Measurements from ENCODE around the gene HOTAIR.

Gene HOTAIR

GRCh38 chr12:53995378-53996239 is 20.9 kb upstream of the HOTAIR start:
- Histone ChIP-seq H2BK5ac (ENCODE audit: low read length) (no peak overlapping the region), H3K4me1 (ENCODE audit: control insufficient read depth in 2 of 2, insufficient read depth in 1 of 2, low read depth in 1 of 2, low read length in 2 of 2) (no peaks in the 10 kb centered on the region), H3K9me3 (replicated peaks in 1 of 2; ENCODE audit: control insufficient read depth in 2 of 2, insufficient read depth in 1 of 2, low read depth in 1 of 2, low read length in 2 of 2) (peaks cover 0 to 6% of the 10 kb centered on the region in 2 donors), H3K23ac (ENCODE audit: low read depth, low read length, poor library complexity) (peak overlapping the region; percentile 82), H3K79me1 (ENCODE audit: low read depth, low read length) (no peaks in the 10 kb centered on the region), H3K4me2 (ENCODE audit: insufficient read depth, low read length, poor library complexity, severe bottlenecking) (no peak overlapping the region), H2AK5ac (ENCODE audit: low read depth, low read length) (no peak overlapping the region), H3K18ac (ENCODE audit: low read length) (no peak overlapping the region), H3K9ac (ENCODE audit: low read depth, low read length, poor library complexity) (no peak overlapping the region), H3K4ac (ENCODE audit: low read length) (no peak overlapping the region), H3K27me3 (ENCODE audit: control insufficient read depth in 3 of 3, insufficient read depth in 3 of 3, low read depth in 1 of 3, low read length in 3 of 3) (peaks cover 87 to 100% (median 100%) of the 10 kb centered on the region in 3 experiments), H2BK120ac (ENCODE audit: low read depth, low read length) (no peak overlapping the region), H3K27ac (replicated peaks; ENCODE audit: low read length) (no peak overlapping the region), H2AFZ (ENCODE audit: low read length) (peak overlapping the region; percentile 90), H2BK15ac (ENCODE audit: low read length) (no peak overlapping the region), H2BK12ac (ENCODE audit: low read length) (no peak overlapping the region), H3K36me3 (replicated peaks in 1 of 2; ENCODE audit: control insufficient read depth in 2 of 2, insufficient read depth in 2 of 2, low read length in 2 of 2) (no peaks in the 10 kb centered on the region), H4K8ac (ENCODE audit: low read depth, low read length) (no peak overlapping the region), H3K14ac (ENCODE audit: low read length) (no peak overlapping the region), H3K4me3 (ENCODE audit: low read length in 2 of 2) (peak overlapping the region in 1 of 2 donors; percentile 28), H4K91ac (ENCODE audit: low read depth, low read length, poor library complexity) (no peak overlapping the region)
- no CpG with 5 or more reads among the region's 48 CpGs for WGBS, 2 donors (ENCODE audit: extremely low coverage in 2 of 2, insufficient read length in 2 of 2, insufficient replicate concordance in 1 of 2)
- DNase-seq (ENCODE audit: low spot score) = no peak

DNA sequence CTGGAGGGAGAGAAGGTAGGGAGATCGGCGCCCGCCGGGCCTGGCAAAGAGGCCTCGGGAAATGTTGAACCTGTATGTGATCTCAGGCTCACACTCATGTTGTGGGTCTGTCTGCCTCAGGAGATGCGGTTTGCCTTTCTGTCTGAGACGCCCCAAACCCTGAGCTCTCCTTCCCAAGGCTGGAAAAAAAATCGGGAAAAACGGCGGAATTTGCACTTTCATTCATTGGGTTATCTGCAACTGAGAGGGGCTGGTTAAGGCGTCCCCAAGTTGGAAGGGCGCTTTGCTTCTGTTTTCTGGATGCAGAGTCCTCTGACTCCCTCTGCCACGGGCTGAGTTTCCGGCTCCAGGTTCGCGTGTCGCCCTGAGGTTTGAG is 20.2 kb upstream of the HOTAIR start:
- H3K9ac ChIP-seq (ENCODE audit: low read depth, low read length, poor library complexity) = no peak overlapping the region
- H3K4me1 ChIP-seq (ENCODE audit: control insufficient read depth in 2 of 2, insufficient read depth in 1 of 2, low read depth in 1 of 2, low read length in 2 of 2) = no peaks in the 10 kb centered on the region
- no peak overlapping the region for H2AK5ac ChIP-seq (ENCODE audit: low read depth, low read length)
- H2BK120ac ChIP-seq (ENCODE audit: low read depth, low read length) = no peak overlapping the region
- no peak overlapping the region for H3K14ac ChIP-seq (ENCODE audit: low read length)
- H3K27ac ChIP-seq (replicated peaks; ENCODE audit: low read length) = no peak overlapping the region
- no CpG with 5 or more reads among the region's 17 CpGs for WGBS, 2 donors (ENCODE audit: extremely low coverage in 2 of 2, insufficient read length in 2 of 2, insufficient replicate concordance in 1 of 2)
- no peak overlapping the region for H3K4me3 ChIP-seq (ENCODE audit: low read length in 2 of 2)
- H2BK5ac ChIP-seq (ENCODE audit: low read length) = no peak overlapping the region
- H3K4me2 ChIP-seq (ENCODE audit: insufficient read depth, low read length, poor library complexity, severe bottlenecking) = no peak overlapping the region
- H3K18ac ChIP-seq (ENCODE audit: low read length) = no peak overlapping the region
- no peak overlapping the region for H4K8ac ChIP-seq (ENCODE audit: low read depth, low read length)
- H2BK15ac ChIP-seq (ENCODE audit: low read length) = no peak overlapping the region
- no peaks in the 10 kb centered on the region for H3K79me1 ChIP-seq (ENCODE audit: low read depth, low read length)
- no peaks in the 10 kb centered on the region for H3K36me3 ChIP-seq (replicated peaks in 1 of 2; ENCODE audit: control insufficient read depth in 2 of 2, insufficient read depth in 2 of 2, low read length in 2 of 2)
- H2AFZ ChIP-seq (ENCODE audit: low read length) = peak overlapping the region; percentile 90
- no peak overlapping the region for H2BK12ac ChIP-seq (ENCODE audit: low read length)
- no peak for DNase-seq (ENCODE audit: low spot score)
- peaks cover 84 to 100% (median 100%) of the 10 kb centered on the region in 3 experiments for H3K27me3 ChIP-seq (ENCODE audit: control insufficient read depth in 3 of 3, insufficient read depth in 3 of 3, low read depth in 1 of 3, low read length in 3 of 3)
- peak overlapping the region; percentile 82 for H3K23ac ChIP-seq (ENCODE audit: low read depth, low read length, poor library complexity)
- H3K9me3 ChIP-seq (replicated peaks in 1 of 2; ENCODE audit: control insufficient read depth in 2 of 2, insufficient read depth in 1 of 2, low read depth in 1 of 2, low read length in 2 of 2) = peaks cover 0 to 4% of the 10 kb centered on the region in 2 donors
- no peak overlapping the region for H3K4ac ChIP-seq (ENCODE audit: low read length)
- H4K91ac ChIP-seq (ENCODE audit: low read depth, low read length, poor library complexity) = no peak overlapping the region

DNA sequence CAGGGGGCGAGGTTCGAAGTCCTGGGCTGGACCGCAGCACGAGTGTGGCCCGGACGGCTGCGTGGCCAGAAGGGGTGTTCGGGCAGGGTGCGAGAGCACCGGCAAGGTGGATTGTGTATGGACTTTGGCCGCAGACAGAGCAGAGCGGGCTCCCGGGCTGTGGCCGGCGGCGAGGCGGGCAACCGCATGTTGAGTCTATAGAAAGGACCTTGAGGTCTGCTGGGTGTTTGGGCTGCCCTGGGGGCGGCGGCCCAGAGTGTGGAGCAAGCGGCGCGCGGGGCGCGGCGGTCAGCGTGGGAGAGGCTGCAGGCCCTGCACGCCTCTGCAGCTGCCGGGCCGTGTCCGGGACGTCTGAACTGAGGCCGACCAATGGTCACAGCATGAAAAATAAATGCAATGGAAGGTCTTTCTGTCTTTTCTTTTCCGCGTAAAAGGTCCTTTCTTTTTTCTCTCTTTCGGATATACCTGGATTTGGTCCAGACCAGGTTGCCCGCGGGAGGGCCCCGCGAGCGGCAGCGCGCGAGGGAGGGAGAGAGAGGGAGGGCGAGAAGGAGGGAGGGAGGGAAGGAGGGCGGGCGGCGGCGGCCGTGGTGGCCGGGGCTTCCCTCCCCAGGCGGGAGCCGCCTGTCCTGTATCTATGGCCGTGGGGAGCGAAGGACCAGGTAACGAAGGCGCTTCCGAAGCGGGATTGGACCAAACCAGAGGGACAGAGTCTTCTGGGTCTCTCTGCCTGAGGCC is 19.7 kb upstream of the HOTAIR start:
- Histone ChIP-seq H3K18ac (ENCODE audit: low read length) (peak overlapping the region; percentile 29), H2BK12ac (ENCODE audit: low read length) (no peak overlapping the region), H3K9me3 (replicated peaks in 1 of 2; ENCODE audit: control insufficient read depth in 2 of 2, insufficient read depth in 1 of 2, low read depth in 1 of 2, low read length in 2 of 2) (peaks cover 0 to 4% of the 10 kb centered on the region in 2 donors), H3K36me3 (replicated peaks in 1 of 2; ENCODE audit: control insufficient read depth in 2 of 2, insufficient read depth in 2 of 2, low read length in 2 of 2) (no peaks in the 10 kb centered on the region), H4K91ac (ENCODE audit: low read depth, low read length, poor library complexity) (no peak overlapping the region), H3K14ac (ENCODE audit: low read length) (no peak overlapping the region), H2AFZ (ENCODE audit: low read length) (peak overlapping the region; percentile 90), H3K4me1 (ENCODE audit: control insufficient read depth in 2 of 2, insufficient read depth in 1 of 2, low read depth in 1 of 2, low read length in 2 of 2) (no peaks in the 10 kb centered on the region), H3K79me1 (ENCODE audit: low read depth, low read length) (no peaks in the 10 kb centered on the region), H2BK120ac (ENCODE audit: low read depth, low read length) (no peak overlapping the region), H3K27ac (replicated peaks; ENCODE audit: low read length) (no peak overlapping the region), H4K8ac (ENCODE audit: low read depth, low read length) (no peak overlapping the region), H2BK15ac (ENCODE audit: low read length) (no peak overlapping the region), H3K23ac (ENCODE audit: low read depth, low read length, poor library complexity) (peak overlapping the region; percentile 90), H3K4me2 (ENCODE audit: insufficient read depth, low read length, poor library complexity, severe bottlenecking) (no peak overlapping the region), H2AK5ac (ENCODE audit: low read depth, low read length) (no peak overlapping the region), H3K4ac (ENCODE audit: low read length) (no peak overlapping the region), H3K27me3 (ENCODE audit: control insufficient read depth in 3 of 3, insufficient read depth in 3 of 3, low read depth in 1 of 3, low read length in 3 of 3) (peaks cover 82 to 100% (median 100%) of the 10 kb centered on the region in 3 experiments), H3K4me3 (ENCODE audit: low read length in 2 of 2) (no peak overlapping the region), H3K9ac (ENCODE audit: low read depth, low read length, poor library complexity) (no peak overlapping the region), H2BK5ac (ENCODE audit: low read length) (no peak overlapping the region)
- no CpG with 5 or more reads among the region's 60 CpGs for WGBS, 2 donors (ENCODE audit: extremely low coverage in 2 of 2, insufficient read length in 2 of 2, insufficient replicate concordance in 1 of 2)
- no peak for DNase-seq (ENCODE audit: low spot score)

GRCh38 chr12:53994009-53994263 is 19.2 kb upstream of the HOTAIR start:
- H3K79me1 ChIP-seq (ENCODE audit: low read depth, low read length) = no peaks in the 10 kb centered on the region
- no peak overlapping the region for H3K4me3 ChIP-seq (ENCODE audit: low read length in 2 of 2)
- no peak overlapping the region for H2AK5ac ChIP-seq (ENCODE audit: low read depth, low read length)
- no peaks in the 10 kb centered on the region for H3K4me1 ChIP-seq (ENCODE audit: control insufficient read depth in 2 of 2, insufficient read depth in 1 of 2, low read depth in 1 of 2, low read length in 2 of 2)
- H2AFZ ChIP-seq (ENCODE audit: low read length) = peak overlapping the region; percentile 68
- no peak overlapping the region for H3K9ac ChIP-seq (ENCODE audit: low read depth, low read length, poor library complexity)
- peaks cover 0 to 4% of the 10 kb centered on the region in 2 donors for H3K9me3 ChIP-seq (replicated peaks in 1 of 2; ENCODE audit: control insufficient read depth in 2 of 2, insufficient read depth in 1 of 2, low read depth in 1 of 2, low read length in 2 of 2)
- no peak for DNase-seq (ENCODE audit: low spot score)
- no peak overlapping the region for H2BK5ac ChIP-seq (ENCODE audit: low read length)
- H3K4ac ChIP-seq (ENCODE audit: low read length) = no peak overlapping the region
- no peaks in the 10 kb centered on the region for H3K36me3 ChIP-seq (replicated peaks in 1 of 2; ENCODE audit: control insufficient read depth in 2 of 2, insufficient read depth in 2 of 2, low read length in 2 of 2)
- no peak overlapping the region for H2BK12ac ChIP-seq (ENCODE audit: low read length)
- no CpG with 5 or more reads among the region's 19 CpGs for WGBS, 2 donors (ENCODE audit: extremely low coverage in 2 of 2, insufficient read length in 2 of 2, insufficient replicate concordance in 1 of 2)
- no peak overlapping the region for H4K8ac ChIP-seq (ENCODE audit: low read depth, low read length)
- H3K18ac ChIP-seq (ENCODE audit: low read length) = peak overlapping the region; percentile 29
- H4K91ac ChIP-seq (ENCODE audit: low read depth, low read length, poor library complexity) = no peak overlapping the region
- H3K23ac ChIP-seq (ENCODE audit: low read depth, low read length, poor library complexity) = peak overlapping the region; percentile 90
- no peak overlapping the region for H3K27ac ChIP-seq (replicated peaks; ENCODE audit: low read length)
- no peak overlapping the region for H2BK120ac ChIP-seq (ENCODE audit: low read depth, low read length)
- H2BK15ac ChIP-seq (ENCODE audit: low read length) = no peak overlapping the region
- H3K27me3 ChIP-seq (ENCODE audit: control insufficient read depth in 3 of 3, insufficient read depth in 3 of 3, low read depth in 1 of 3, low read length in 3 of 3) = peaks cover 81 to 100% (median 100%) of the 10 kb centered on the region in 3 experiments
- no peak overlapping the region for H3K14ac ChIP-seq (ENCODE audit: low read length)
- H3K4me2 ChIP-seq (ENCODE audit: insufficient read depth, low read length, poor library complexity, severe bottlenecking) = no peak overlapping the region
